GM12865 (cell line): ENCODE results near the gene TBX18.

ENCODE experiments used
- DNase-seq: peaks from one replicate; pipeline ENCODE4 v3.0.0; 2010; ENCODE audit warnings: low read depth
- H3K4me3 ChIP-seq: 2 replicates; pipeline ENCODE4 v1.5.1; 2011; ENCODE audit warnings: mild to moderate bottlenecking, low read depth, low read length, control low read depth
- TF ChIP-seq, protein P1 (sequence below): IDR thresholded peaks from 2 replicates; pipeline ENCODE4 v1.5.1; 2011; ENCODE audit warnings: low read length, control low read depth, low read depth, inconsistent platforms; ENCODE audit not compliant: insufficient read depth; ENCODE audit errors: missing control alignments

Gene TBX18

DNA sequence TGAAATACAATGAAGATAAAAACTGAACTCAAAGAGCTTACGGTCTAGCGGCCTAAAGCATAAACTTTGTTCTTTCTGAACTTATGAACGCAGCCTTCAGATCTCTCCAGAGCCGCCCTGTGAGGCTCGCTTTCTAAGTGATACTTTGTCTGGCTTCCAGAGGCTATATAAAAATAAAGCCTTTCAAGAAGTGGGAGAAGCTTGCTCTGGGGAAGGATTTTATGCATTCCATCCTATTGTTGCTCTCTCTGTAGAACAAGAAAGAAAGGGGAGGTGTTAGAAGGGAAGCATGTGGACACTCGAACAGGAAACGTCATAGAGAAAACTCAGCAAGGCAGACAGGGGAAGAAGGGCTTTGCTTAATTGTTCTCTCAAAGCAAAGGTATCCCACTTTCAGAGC lies 77.0 kb downstream of the TBX18 start:
- TF ChIP-seq, protein P1, sequence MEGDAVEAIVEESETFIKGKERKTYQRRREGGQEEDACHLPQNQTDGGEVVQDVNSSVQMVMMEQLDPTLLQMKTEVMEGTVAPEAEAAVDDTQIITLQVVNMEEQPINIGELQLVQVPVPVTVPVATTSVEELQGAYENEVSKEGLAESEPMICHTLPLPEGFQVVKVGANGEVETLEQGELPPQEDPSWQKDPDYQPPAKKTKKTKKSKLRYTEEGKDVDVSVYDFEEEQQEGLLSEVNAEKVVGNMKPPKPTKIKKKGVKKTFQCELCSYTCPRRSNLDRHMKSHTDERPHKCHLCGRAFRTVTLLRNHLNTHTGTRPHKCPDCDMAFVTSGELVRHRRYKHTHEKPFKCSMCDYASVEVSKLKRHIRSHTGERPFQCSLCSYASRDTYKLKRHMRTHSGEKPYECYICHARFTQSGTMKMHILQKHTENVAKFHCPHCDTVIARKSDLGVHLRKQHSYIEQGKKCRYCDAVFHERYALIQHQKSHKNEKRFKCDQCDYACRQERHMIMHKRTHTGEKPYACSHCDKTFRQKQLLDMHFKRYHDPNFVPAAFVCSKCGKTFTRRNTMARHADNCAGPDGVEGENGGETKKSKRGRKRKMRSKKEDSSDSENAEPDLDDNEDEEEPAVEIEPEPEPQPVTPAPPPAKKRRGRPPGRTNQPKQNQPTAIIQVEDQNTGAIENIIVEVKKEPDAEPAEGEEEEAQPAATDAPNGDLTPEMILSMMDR, result no peak
- H3K4me3 ChIP-seq, result no peak overlapping the region
- no peak for DNase-seq

- peak; percentile 51 for DNase-seq
- TF ChIP-seq, protein P1, result peak; percentile 56
Observed at GRCh38 chr6:84685983-84686584, 78.3 kb downstream of the TBX18 start.

DNA sequence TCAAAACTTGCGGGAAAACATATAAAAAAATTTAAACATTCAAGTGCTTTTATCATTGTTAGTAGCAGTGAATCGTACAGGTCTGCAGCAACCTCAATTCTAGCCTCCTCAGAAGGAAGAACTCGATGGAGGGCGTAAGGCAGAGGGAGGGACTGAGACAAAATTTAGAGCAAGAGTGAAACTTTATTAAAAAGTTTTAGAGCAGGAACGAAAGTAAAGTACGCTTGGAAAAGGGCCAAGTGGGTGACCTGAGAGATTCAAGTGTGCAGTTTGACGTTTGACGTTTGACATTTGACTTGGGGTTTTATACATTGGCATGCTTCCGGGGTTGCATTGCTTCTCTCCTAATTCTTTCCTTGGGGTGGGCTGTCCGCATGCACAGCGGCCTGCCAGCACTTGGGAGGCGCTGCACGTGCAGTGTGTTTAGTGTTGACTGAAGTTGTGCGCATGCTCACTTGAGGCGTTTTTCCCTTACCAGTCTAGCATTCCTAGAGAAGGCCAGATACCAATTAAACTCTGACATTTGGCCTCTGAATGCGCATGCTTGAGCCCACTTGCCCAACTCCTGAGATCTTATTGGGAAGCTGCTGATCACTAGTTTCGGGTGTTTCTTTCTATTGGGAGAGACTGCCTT lies 82.6 kb downstream of the TBX18 start:
- no peak overlapping the region for H3K4me3 ChIP-seq
- DNase-seq, result no peak
- TF ChIP-seq, protein P1, result no peak

More at GRCh38 chr6:84685983-84686584, 78.3 kb downstream of the TBX18 start:
- no peak overlapping the region for H3K4me3 ChIP-seq

GRCh38 chr6:84675651-84676050 lies 88.7 kb downstream of the TBX18 start:
- no peak overlapping the region for H3K4me3 ChIP-seq
- no peak for DNase-seq
- TF ChIP-seq, protein P1, result no peak

DNA sequence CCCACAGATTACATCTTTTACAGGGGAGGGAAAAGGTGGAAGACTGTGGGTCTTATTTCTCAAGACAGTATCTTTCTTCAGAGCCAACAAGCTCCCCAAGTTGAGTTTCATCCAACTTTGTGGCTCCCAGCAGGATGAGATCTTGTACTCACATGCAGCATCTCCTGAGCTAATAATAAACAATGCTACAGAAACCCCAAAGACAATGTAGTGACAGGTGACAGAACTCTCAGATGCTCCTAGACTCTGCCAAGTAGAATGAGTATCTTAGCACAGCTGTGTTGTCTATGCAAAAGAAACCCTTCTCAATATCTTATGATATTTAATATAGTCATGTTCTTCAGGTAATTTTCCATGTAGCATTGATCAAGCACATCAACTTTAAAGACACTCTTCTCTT lies 90.0 kb downstream of the TBX18 start:
- no peak for DNase-seq
- TF ChIP-seq, protein P1, result no peak
- H3K4me3 ChIP-seq, result no peak overlapping the region

DNA sequence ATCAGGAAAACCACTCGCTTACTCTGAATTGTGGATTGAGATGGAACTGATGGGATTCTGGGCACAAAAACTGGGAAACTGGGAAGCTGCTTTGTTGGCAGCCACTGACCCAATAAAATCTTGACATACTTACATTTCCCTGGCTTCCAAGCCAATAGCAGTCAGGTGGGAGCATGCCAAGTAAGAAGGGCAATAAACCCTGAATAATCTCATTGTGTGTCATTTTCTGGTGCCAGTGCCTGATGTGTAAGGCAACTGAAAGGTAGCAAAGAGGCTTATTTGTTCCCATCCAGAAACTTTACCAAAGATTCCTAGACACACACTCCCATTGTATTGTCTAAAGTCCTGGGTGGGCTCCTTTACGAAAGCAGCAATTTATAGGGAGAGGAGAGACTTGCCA lies 93.2 kb downstream of the TBX18 start:
- no peak overlapping the region for H3K4me3 ChIP-seq
- TF ChIP-seq, protein P1, result no peak
- no peak for DNase-seq

DNA sequence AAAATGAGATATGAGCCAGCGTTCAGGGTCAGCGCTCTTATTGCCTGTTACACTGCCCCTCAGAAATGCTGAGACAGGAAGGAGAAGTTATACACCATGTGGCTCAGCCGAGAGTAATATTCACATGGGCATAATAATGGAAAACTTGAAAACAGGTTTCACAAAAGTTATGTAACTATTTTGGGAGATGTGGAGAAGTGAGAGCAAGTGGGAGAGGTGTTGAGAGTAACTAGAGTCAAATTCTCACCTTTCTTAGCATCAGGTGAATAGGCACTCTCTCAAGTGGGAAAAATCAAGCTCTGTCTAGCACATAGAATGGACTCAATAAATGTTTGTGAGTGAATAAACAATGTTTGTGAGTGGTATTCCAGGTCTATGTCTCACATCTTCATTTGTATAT lies 94.5 kb downstream of the TBX18 start:
- TF ChIP-seq, protein P1, result no peak
- DNase-seq, result no peak

More for the DNA sequence above, 94.5 kb downstream of the TBX18 start:
- no peak overlapping the region for H3K4me3 ChIP-seq
